GM18909 (cell line): ENCODE results near the gene KRTAP10-6.
"Not testable (repeated sequence)": the region's sequence is repeated elsewhere in the genome, so short reads cannot be mapped to it uniquely, and the experiment has no call there.

Source experiments
- ATAC-seq: cut with Tn5 transposase; IDR thresholded peaks from one replicate; pipeline ENCODE4 v1.9.1; 2021; ENCODE audit warnings: mild to moderate bottlenecking; ENCODE audit not compliant: unreplicated experiment, poor library complexity

KRTAP10-6 gene

GRCh38 chr21:44592446-44593311, at the start of gene KRTAP10-6:
Gene KRTAP10-6, minus strand, starts transcription at chr21:44592505. Its CDS starts 21 bp downstream, at chr21:44592484.
- ATAC-seq = no peak

GRCh38 chr21:44640761-44641160, 48.5 kb upstream of the KRTAP10-6 start:
- ATAC-seq = no peak

- no peak for ATAC-seq
Measured at GRCh38 chr21:44639331-44639655, 47.0 kb upstream of the KRTAP10-6 start.

GRCh38 chr21:44638506-44639330, 46.4 kb upstream of the KRTAP10-6 start:
- not testable (repeated sequence) for ATAC-seq

GRCh38 chr21:44637851-44638348, 45.6 kb upstream of the KRTAP10-6 start:
- ATAC-seq = not testable (repeated sequence)

GRCh38 chr21:44637018-44637850, 44.9 kb upstream of the KRTAP10-6 start, which contains the start of gene KRTAP10-10:
Gene KRTAP10-10, plus strand, starts transcription at chr21:44637356. Its CDS starts 62 bp downstream, at chr21:44637418.
- no peak for ATAC-seq

GRCh38 chr21:44636209-44637017, 44.1 kb upstream of the KRTAP10-6 start:
- ATAC-seq = no peak

- no peak for ATAC-seq
Measured at GRCh38 chr21:44632067-44632466, 39.8 kb upstream of the KRTAP10-6 start.

GRCh38 chr21:44630440-44630839, 38.1 kb upstream of the KRTAP10-6 start:
- no peak for ATAC-seq

GRCh38 chr21:44628707-44629391, 36.5 kb upstream of the KRTAP10-6 start:
- ATAC-seq = no peak

- not testable (repeated sequence) for ATAC-seq
Measured at GRCh38 chr21:44627831-44628233, 35.5 kb upstream of the KRTAP10-6 start.

- not testable (repeated sequence) for ATAC-seq
Measured at GRCh38 chr21:44627181-44627822, 35.0 kb upstream of the KRTAP10-6 start.

- no peak for ATAC-seq
Measured at GRCh38 chr21:44626673-44627143, 34.4 kb upstream of the KRTAP10-6 start, which contains the start of gene KRTAP10-9. Gene KRTAP10-9, plus strand, starts transcription at chr21:44627093. Its CDS starts 79 bp downstream, at chr21:44627172.

- no peak for ATAC-seq
Measured at GRCh38 chr21:44626262-44626661, 34.0 kb upstream of the KRTAP10-6 start.

- no peak for ATAC-seq
Measured at GRCh38 chr21:44625756-44626155, 33.5 kb upstream of the KRTAP10-6 start.

- ATAC-seq = no peak
Measured at GRCh38 chr21:44623575-44623974, 31.3 kb upstream of the KRTAP10-6 start.

- no peak for ATAC-seq
Measured at GRCh38 chr21:44619886-44620285, 27.6 kb upstream of the KRTAP10-6 start.

GRCh38 chr21:44618909-44619308, 26.6 kb upstream of the KRTAP10-6 start:
- no peak for ATAC-seq
